ENCODE measurements around the gene CENPF. TPM values are rescaled to one million over a fixed set of nuclear protein-coding genes. Genes with fewer than 3 reads are reported as not detected.

The CENPF gene
- total and polyA plus RNA-seq, 2 donors from 2014 or later = 0.39 to 3.3 TPM

GRCh38 chr1:214584805-214585766 lies 17.9 kb upstream of the CENPF start:
- no peaks in the 10 kb centered on the region for H3K9me3 ChIP-seq (ENCODE audit: control insufficient read depth in 2 of 3, insufficient read depth in 1 of 3, low read length in 3 of 3)
- TF ChIP-seq, protein P1, sequence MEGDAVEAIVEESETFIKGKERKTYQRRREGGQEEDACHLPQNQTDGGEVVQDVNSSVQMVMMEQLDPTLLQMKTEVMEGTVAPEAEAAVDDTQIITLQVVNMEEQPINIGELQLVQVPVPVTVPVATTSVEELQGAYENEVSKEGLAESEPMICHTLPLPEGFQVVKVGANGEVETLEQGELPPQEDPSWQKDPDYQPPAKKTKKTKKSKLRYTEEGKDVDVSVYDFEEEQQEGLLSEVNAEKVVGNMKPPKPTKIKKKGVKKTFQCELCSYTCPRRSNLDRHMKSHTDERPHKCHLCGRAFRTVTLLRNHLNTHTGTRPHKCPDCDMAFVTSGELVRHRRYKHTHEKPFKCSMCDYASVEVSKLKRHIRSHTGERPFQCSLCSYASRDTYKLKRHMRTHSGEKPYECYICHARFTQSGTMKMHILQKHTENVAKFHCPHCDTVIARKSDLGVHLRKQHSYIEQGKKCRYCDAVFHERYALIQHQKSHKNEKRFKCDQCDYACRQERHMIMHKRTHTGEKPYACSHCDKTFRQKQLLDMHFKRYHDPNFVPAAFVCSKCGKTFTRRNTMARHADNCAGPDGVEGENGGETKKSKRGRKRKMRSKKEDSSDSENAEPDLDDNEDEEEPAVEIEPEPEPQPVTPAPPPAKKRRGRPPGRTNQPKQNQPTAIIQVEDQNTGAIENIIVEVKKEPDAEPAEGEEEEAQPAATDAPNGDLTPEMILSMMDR (IDR thresholded peaks at IDR 0.05; ENCODE audit: borderline replicate concordance, extremely low read depth, insufficient read depth) = peak; percentile 70
- no peak overlapping the region for H3K9ac ChIP-seq (ENCODE audit: low read length in 3 of 3)
- DNase-seq (peak in 2 of 5 donors; percentile 61 to 81), FAIRE-seq (peak; percentile 98)
- H3K36me3 ChIP-seq (ENCODE audit: control insufficient read depth in 2 of 3, insufficient read depth in 3 of 3, low read length in 3 of 3) = no peaks in the 10 kb centered on the region
- no peak overlapping the region for H3K27ac ChIP-seq (ENCODE audit: low read depth in 2 of 2, low read length in 2 of 2)
- intact Hi-C loops (cut with DNase I) = no loop called here
- H3K4me1 ChIP-seq (ENCODE audit: control insufficient read depth in 2 of 3, insufficient read depth in 2 of 3, low read depth in 1 of 3, low read length in 3 of 3) = no peaks in the 10 kb centered on the region
- H3K27me3 ChIP-seq (ENCODE audit: control insufficient read depth, insufficient read depth, low read length) = no peaks in the 10 kb centered on the region
- H3K4me3 ChIP-seq (ENCODE audit: low read length in 3 of 3) = no peak overlapping the region

DNA sequence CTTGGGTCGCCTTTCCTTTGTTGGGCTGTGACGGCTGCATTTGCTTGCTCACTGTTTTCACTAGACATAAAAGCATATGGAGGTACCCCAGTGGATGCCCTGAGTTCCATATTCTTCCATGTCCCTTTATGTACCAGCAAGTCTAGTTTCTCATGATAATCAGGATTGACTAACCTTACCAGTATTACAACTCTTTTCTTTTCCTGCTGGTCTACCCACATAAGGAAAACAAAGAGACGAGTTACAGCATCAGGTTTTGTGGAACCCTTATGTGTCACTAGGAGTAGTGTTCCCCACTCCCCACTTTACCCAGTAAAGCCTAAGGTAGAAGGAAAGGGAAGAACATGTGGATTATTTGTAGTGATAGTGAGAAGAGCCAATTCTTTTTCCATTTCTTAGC lies 16.4 kb upstream of the CENPF start:
- H3K9me3 ChIP-seq (ENCODE audit: control insufficient read depth in 2 of 3, insufficient read depth in 1 of 3, low read length in 3 of 3) = no peaks in the 10 kb centered on the region
- intact Hi-C loops (cut with DNase I) = no loop called here
- TF ChIP-seq, protein P1 (IDR thresholded peaks at IDR 0.05; ENCODE audit: borderline replicate concordance, extremely low read depth, insufficient read depth) = no peak
- no peak overlapping the region for H3K9ac ChIP-seq (ENCODE audit: low read length in 3 of 3)
- no peaks in the 10 kb centered on the region for H3K4me1 ChIP-seq (ENCODE audit: control insufficient read depth in 2 of 3, insufficient read depth in 2 of 3, low read depth in 1 of 3, low read length in 3 of 3)
- no peaks in the 10 kb centered on the region for H3K27me3 ChIP-seq (ENCODE audit: control insufficient read depth, insufficient read depth, low read length)
- DNase-seq (no peak), FAIRE-seq (no peak)
- no peaks in the 10 kb centered on the region for H3K36me3 ChIP-seq (ENCODE audit: control insufficient read depth in 2 of 3, insufficient read depth in 3 of 3, low read length in 3 of 3)
- no peak overlapping the region for H3K4me3 ChIP-seq (ENCODE audit: low read length in 3 of 3)
- no peak overlapping the region for H3K27ac ChIP-seq (ENCODE audit: low read depth in 2 of 2, low read length in 2 of 2)

DNA sequence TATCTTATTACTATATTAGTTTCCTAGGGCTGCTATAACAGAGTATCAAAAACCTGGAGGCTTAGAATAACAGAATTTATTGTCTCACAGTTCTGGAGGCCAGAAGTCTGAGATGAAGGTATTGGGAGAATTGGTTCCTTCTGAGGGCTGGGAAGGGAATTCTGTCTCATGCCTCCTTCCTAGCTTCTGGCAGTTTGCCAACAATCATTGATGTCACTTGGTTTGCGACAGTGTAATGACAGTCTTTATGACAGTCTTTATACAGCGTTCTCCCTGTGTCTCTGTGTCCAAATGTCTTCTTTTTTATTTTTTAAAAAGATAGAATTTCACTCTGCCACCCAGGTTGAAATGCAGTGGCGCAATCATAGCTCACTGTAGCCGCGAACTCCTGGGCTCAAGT lies 15.8 kb upstream of the CENPF start:
- H3K27me3 ChIP-seq (ENCODE audit: control insufficient read depth, insufficient read depth, low read length) = no peaks in the 10 kb centered on the region
- no peak overlapping the region for H3K27ac ChIP-seq (ENCODE audit: low read depth in 2 of 2, low read length in 2 of 2)
- H3K9ac ChIP-seq (ENCODE audit: low read length in 3 of 3) = no peak overlapping the region
- FAIRE-seq (no peak), DNase-seq (no peak)
- H3K4me3 ChIP-seq (ENCODE audit: low read length in 3 of 3) = no peak overlapping the region
- intact Hi-C loops (cut with DNase I) = no loop called here
- no peaks in the 10 kb centered on the region for H3K4me1 ChIP-seq (ENCODE audit: control insufficient read depth in 2 of 3, insufficient read depth in 2 of 3, low read depth in 1 of 3, low read length in 3 of 3)
- no peaks in the 10 kb centered on the region for H3K9me3 ChIP-seq (ENCODE audit: control insufficient read depth in 2 of 3, insufficient read depth in 1 of 3, low read length in 3 of 3)
- TF ChIP-seq, protein P1 (IDR thresholded peaks at IDR 0.05; ENCODE audit: borderline replicate concordance, extremely low read depth, insufficient read depth) = no peak
- H3K36me3 ChIP-seq (ENCODE audit: control insufficient read depth in 2 of 3, insufficient read depth in 3 of 3, low read length in 3 of 3) = no peaks in the 10 kb centered on the region

All from kidney (tissue), 14 donors.